Measurements from ENCODE around the gene CISTR. TPM values are rescaled to one million over a fixed set of nuclear protein-coding genes. Genes with fewer than 3 reads are reported as not detected.

The CISTR gene
- total RNA-seq, 1 donor from 2014 or later, result not detected

- Histone ChIP-seq H3K27me3 (ENCODE audit: low read depth) (no peaks in the 10 kb centered on the region), H3K4me3 (no peak overlapping the region), H3K9me3 (no peaks in the 10 kb centered on the region), H3K36me3 (no peaks in the 10 kb centered on the region), H3K27ac (no peak overlapping the region), H3K4me1 (no peaks in the 10 kb centered on the region)
- no peak for DNase-seq
- TF ChIP-seq, protein P1, sequence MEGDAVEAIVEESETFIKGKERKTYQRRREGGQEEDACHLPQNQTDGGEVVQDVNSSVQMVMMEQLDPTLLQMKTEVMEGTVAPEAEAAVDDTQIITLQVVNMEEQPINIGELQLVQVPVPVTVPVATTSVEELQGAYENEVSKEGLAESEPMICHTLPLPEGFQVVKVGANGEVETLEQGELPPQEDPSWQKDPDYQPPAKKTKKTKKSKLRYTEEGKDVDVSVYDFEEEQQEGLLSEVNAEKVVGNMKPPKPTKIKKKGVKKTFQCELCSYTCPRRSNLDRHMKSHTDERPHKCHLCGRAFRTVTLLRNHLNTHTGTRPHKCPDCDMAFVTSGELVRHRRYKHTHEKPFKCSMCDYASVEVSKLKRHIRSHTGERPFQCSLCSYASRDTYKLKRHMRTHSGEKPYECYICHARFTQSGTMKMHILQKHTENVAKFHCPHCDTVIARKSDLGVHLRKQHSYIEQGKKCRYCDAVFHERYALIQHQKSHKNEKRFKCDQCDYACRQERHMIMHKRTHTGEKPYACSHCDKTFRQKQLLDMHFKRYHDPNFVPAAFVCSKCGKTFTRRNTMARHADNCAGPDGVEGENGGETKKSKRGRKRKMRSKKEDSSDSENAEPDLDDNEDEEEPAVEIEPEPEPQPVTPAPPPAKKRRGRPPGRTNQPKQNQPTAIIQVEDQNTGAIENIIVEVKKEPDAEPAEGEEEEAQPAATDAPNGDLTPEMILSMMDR (IDR thresholded peaks at IDR 0.05), result no peak
- intact Hi-C loops (cut with DNase I), result no loop called here
- peak; percentile 55 to 61 for ATAC-seq
These were observed 23.8 kb upstream of the CISTR start for GRCh38 chr12:53775478-53776145.

GRCh38 chr12:53770281-53770680 lies 18.5 kb upstream of the CISTR start:
- Histone ChIP-seq H3K27ac (no peak overlapping the region), H3K4me3 (no peak overlapping the region), H3K27me3 (ENCODE audit: low read depth) (peaks cover 36% of the 10 kb centered on the region), H3K4me1 (no peaks in the 10 kb centered on the region), H3K9me3 (no peaks in the 10 kb centered on the region), H3K36me3 (no peaks in the 10 kb centered on the region)
- intact Hi-C loops (cut with DNase I), result no loop called here
- TF ChIP-seq, protein P1 (IDR thresholded peaks at IDR 0.05), result no peak
- no peak for ATAC-seq
- DNase-seq, result no peak

DNA sequence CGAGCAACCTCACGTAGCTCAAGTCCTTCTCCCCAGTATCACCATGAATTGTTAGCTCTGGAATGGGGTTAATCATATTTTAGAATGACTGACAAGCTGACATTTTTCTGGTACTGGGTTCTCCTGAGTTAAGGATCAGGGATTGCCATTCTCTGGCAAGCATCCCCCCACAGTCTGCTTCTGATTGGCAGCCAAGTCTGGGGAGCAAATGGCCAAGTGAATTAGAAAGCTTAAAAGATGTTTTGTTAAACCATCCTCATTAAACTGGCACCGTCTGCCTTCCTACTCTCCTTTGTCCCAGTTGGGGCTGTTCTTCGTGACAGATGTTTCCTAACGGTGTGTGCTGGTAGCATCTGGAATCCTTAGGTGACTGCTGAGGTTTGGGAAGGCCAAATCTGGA lies 17.2 kb upstream of the CISTR start:
- Histone ChIP-seq H3K4me1 (no peaks in the 10 kb centered on the region), H3K36me3 (no peaks in the 10 kb centered on the region), H3K4me3 (no peak overlapping the region), H3K27ac (no peak overlapping the region), H3K27me3 (ENCODE audit: low read depth) (peaks cover 36% of the 10 kb centered on the region), H3K9me3 (no peaks in the 10 kb centered on the region)
- ATAC-seq, result no peak
- no peak for DNase-seq
- intact Hi-C loops (cut with DNase I), result no loop called here
- TF ChIP-seq, protein P1 (IDR thresholded peaks at IDR 0.05), result no peak

GRCh38 chr12:53766881-53767280 lies 15.1 kb upstream of the CISTR start:
- Histone ChIP-seq H3K9me3 (no peaks in the 10 kb centered on the region), H3K4me3 (no peak overlapping the region), H3K36me3 (no peaks in the 10 kb centered on the region), H3K27ac (no peak overlapping the region), H3K27me3 (ENCODE audit: low read depth) (peaks cover 46% of the 10 kb centered on the region), H3K4me1 (no peaks in the 10 kb centered on the region)
- TF ChIP-seq, protein P1 (IDR thresholded peaks at IDR 0.05), result no peak
- ATAC-seq, result no peak
- intact Hi-C loops (cut with DNase I), result no loop called here
- DNase-seq, result no peak

DNA sequence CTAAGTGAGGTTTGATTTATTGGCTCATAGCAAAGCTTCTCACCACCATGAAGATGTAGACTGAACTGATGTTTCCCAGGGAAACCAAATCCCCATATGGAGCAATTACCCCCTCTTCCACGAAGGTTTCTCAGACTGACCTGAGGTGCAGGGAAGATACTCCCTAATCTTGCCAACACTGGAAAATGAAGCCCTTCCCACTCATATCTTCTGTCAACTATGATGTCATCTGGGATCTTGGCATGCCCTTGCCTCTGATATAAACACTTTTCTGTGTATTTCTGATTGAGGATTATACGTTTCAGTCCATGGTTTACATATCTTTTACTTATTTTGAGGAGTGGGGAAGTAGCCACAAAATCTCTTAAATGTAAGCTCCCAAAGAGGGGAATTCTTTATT lies 14.1 kb upstream of the CISTR start:
- Histone ChIP-seq H3K27ac (no peak overlapping the region), H3K27me3 (ENCODE audit: low read depth) (peaks cover 48% of the 10 kb centered on the region), H3K36me3 (no peaks in the 10 kb centered on the region), H3K9me3 (no peaks in the 10 kb centered on the region), H3K4me3 (no peak overlapping the region), H3K4me1 (no peaks in the 10 kb centered on the region)
- ATAC-seq (no peak), DNase-seq (no peak)
- TF ChIP-seq, protein P1 (IDR thresholded peaks at IDR 0.05), result no peak
- intact Hi-C loops (cut with DNase I), result no loop called here
